Upper lobe of left lung (tissue), 4 donors: Measurements from ENCODE around the gene GTPBP10.

ENCODE experiments used
- CTCF ChIP-seq, 6 experiments: fragments of 450-650 bp in 4 of 6; fragments of 200-600 bp in 2 of 6; sonication (generic) in 2 of 6; IDR thresholded peaks; one replicate each; pipeline ENCODE4 v1.5.1; 2016 to 2019; ENCODE audit warnings: antibody characterized with exemption in 6 of 6
- POLR2AphosphoS5 ChIP-seq, 2 donors: sonication (generic); formaldehyde crosslinking; IDR thresholded peaks; one replicate each; pipeline ENCODE4 v1.5.1; 2017; ENCODE audit warnings: antibody characterized with exemption in 2 of 2

- no peak for TF ChIP-seq CTCF (IDR thresholded peaks at IDR 0.05)
- TF ChIP-seq POLR2AphosphoS5 (IDR thresholded peaks at IDR 0.05), result no peak
Measured at GRCh38 chr7:90424720-90425119, 78.2 kb downstream of the GTPBP10 start.
